ENCODE results near the gene FMO3. TPM values are rescaled to one million over a fixed set of nuclear protein-coding genes. Genes with fewer than 3 reads are reported as not detected.

FMO3 gene
- polyA plus RNA-seq, 12 donors: 0.09 to 0.41 (median 0.20) TPM; not detected in 5

DNA sequence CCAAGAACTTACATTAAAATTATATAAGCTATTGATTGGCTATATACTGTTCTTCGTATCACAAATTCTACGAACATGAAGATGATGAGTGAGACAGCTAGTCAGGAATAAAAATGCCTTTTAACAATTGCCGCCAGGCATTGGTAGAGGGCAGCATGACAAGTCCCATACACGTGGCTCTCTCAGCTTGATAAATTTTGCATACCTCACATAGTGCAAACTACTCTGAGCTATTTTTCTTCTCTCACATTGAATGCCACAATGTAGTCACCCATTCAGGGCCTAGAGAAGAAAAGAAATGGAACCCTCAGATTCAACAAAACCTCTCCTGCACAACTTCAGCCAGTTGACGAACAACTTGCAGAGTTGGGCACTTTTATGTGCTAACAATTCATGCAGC lies 67.4 kb downstream of the FMO3 start:
- no peak for DNase-seq

DNA sequence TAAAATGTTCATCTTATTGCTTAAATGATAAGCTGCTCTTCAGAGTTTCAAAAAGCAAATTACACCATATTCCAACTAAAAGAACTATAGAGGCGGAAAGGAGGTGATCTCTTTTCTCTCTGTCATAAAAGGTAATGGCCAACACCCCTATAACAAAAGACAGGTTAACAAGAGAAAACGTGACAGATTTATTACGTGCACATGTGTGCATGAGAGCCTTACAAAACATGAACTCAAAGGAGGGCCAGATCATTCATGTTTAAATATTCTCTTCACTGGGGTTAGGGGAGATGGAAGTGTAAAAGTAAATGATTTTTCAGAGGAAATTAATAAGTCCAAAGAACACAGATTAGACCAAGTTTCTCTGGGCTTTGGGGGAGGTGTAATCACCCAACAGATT lies 67.8 kb downstream of the FMO3 start:
- DNase-seq: no peak

GRCh38 chr1:171159148-171159547 lies 68.4 kb downstream of the FMO3 start:
- DNase-seq: no peak

- no peak for DNase-seq
These were observed 69.5 kb downstream of the FMO3 start for GRCh38 chr1:171160211-171160610.

- no peak for DNase-seq
These were observed 70.1 kb downstream of the FMO3 start for GRCh38 chr1:171160639-171161354.

DNA sequence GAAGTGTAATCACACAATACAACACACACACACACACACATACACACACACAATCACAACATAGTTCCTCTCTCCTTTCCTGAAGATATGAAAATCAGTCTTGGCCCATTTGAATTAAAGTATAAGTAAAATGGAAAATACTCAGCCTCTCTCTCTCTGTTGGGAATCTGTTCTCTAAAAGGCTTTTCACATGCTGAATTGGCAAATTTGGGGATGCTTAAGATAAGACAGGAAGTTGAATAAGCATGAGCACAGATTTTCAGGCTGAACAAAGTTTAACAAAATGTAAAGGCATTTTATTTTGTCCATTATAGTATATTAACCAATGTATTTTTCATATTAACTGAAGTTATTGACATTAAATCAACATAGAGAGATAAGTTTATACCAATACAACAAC lies 70.7 kb downstream of the FMO3 start:
- no peak for DNase-seq

DNA sequence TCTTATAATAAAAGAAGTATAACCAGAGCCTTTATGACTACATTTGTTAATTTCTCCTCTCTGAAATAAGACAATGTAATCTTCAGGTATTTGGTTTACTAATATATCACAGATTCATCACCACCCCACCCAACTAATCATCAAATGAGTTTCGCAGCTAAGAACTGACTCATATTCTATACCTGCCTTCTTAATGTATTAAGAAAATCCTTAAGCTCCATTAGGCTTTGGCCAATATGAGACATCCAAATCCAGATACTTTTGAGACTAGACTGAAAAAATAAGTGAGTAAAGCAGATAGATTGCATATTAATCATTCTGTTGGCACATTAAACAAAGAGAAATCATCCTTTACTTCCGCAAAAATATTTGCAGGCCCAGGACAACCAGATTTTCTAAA lies 75.7 kb downstream of the FMO3 start:
- no peak for DNase-seq

Other genes with a start within 250 kb of the FMO3 start
- under 1 TPM in 2 of 12 donors, not detected in 10; 0.08 to 0.29 TPM for gene MROH9, start 155.4 kb upstream of the FMO3 start, polyA plus RNA-seq (ENCODE audit: insufficient read length in 12 of 12)
- 1 to 10 TPM in 6 of 12 donors, under 1 TPM in 4, not detected in 2; 0.43 to 1.7 (median 1.1) TPM for gene FMO2, start 94.4 kb downstream of the FMO3 start, polyA plus RNA-seq (ENCODE audit: insufficient read length in 12 of 12)
- 10 to 100 TPM in 1 of 12 donors, 1 to 10 TPM in 10, not detected in 1; 2.7 to 34.9 (median 6.5) TPM for gene FMO1, start 157.6 kb downstream of the FMO3 start, polyA plus RNA-seq (ENCODE audit: insufficient read length in 12 of 12)
- 1 to 10 TPM in 10 of 12 donors, not detected in 2; 2.6 to 7.3 (median 4.6) TPM for gene FMO4, start 223.3 kb downstream of the FMO3 start, polyA plus RNA-seq (ENCODE audit: insufficient read length in 12 of 12)